IMR-90 (cell line): Measurements from ENCODE around the gene PPP2R5B.

Experiments
- BHLHE40 ChIP-seq: fragments of 150-350 bp; IDR thresholded peaks from 2 replicates; pipeline ENCODE4 v1.6.1; 2016; ENCODE audit warnings: mild to moderate bottlenecking, low read depth, low read length
- CEBPB ChIP-seq: IDR thresholded peaks from 2 replicates; pipeline ENCODE4 v1.6.1; 2012; ENCODE audit warnings: low read depth, low read length, improper control_type of control experiment
- CHD1 ChIP-seq: IDR thresholded peaks from 2 replicates; pipeline ENCODE4 v1.6.1; 2012; ENCODE audit warnings: low read depth, low read length, improper control_type of control experiment
- CTCF ChIP-seq: conservative IDR thresholded peaks from 2 replicates; pipeline ENCODE4 v1.5.1; 2012; ENCODE audit warnings: mild to moderate bottlenecking, low read depth, low read length, improper control_type of control experiment
- ELK1 ChIP-seq: fragments of 150-350 bp; IDR thresholded peaks from 2 replicates; pipeline ENCODE4 v1.6.1; 2016; ENCODE audit warnings: low read depth, mild to moderate bottlenecking, low read length, moderate library complexity, borderline replicate concordance
- MAFK ChIP-seq: IDR thresholded peaks from 2 replicates; pipeline ENCODE4 v1.6.1; 2012; ENCODE audit warnings: low read depth, low read length, improper control_type of control experiment
- MXI1 ChIP-seq: IDR thresholded peaks from 2 replicates; pipeline ENCODE4 v1.6.1; 2012; ENCODE audit warnings: low read depth, mild to moderate bottlenecking, low read length, moderate library complexity, borderline replicate concordance
- POLR2A ChIP-seq: IDR thresholded peaks from 2 replicates; pipeline ENCODE4 v1.6.1; 2012; ENCODE audit warnings: mild to moderate bottlenecking, low read depth, low read length
- RAD21 ChIP-seq: IDR thresholded peaks from 2 replicates; pipeline ENCODE4 v1.6.1; 2012; ENCODE audit warnings: low read length, improper control_type of control experiment
- RCOR1 ChIP-seq: IDR thresholded peaks from 2 replicates; pipeline ENCODE4 v1.6.1; 2012; ENCODE audit warnings: mild to moderate bottlenecking, low read length, improper control_type of control experiment; ENCODE audit not compliant: insufficient replicate concordance
- RFX5 ChIP-seq: IDR thresholded peaks from 2 replicates; pipeline ENCODE4 v1.8.0; 2012; ENCODE audit warnings: low read depth, mild to moderate bottlenecking, low read length, moderate library complexity
- SMC3 ChIP-seq: fragments of 150-350 bp; IDR thresholded peaks from 2 replicates; pipeline ENCODE4 v1.6.1; 2016; ENCODE audit warnings: low read depth, mild to moderate bottlenecking, antibody characterized with exemption, low read length, moderate library complexity

GRCh38 chr11:64891880-64892279 is 32.6 kb upstream of the PPP2R5B start:
- no peak for TF ChIP-seq BHLHE40
- no peak for TF ChIP-seq CTCF
- TF ChIP-seq POLR2A, result no peak
- no peak for TF ChIP-seq RFX5
- TF ChIP-seq MAFK, result no peak
- no peak for TF ChIP-seq RAD21
- no peak for TF ChIP-seq CEBPB
- no peak for TF ChIP-seq RCOR1
- no peak for TF ChIP-seq SMC3
- TF ChIP-seq CHD1, result no peak
- TF ChIP-seq MXI1, result no peak
- no peak for TF ChIP-seq ELK1
